HEK293 (cell line): Measurements from ENCODE around the gene OSTC.

Experiments used
- CTCF ChIA-PET: fragments of 350-600 bp; formaldehyde crosslinking; extraction: SDS; loops from one replicate; lab custom pipeline; 2021; ENCODE audit warnings: antibody characterized with exemption; lab: Yijun Ruan, JAX
- POLR2A ChIA-PET: fragments of 300-600 bp; formaldehyde crosslinking; extraction: SDS; loops from one replicate; lab custom pipeline; 2020; ENCODE audit warnings: antibody characterized with exemption, inconsistent platforms; lab: Yijun Ruan, JAX
- H3K27ac ChIP-seq: fragments of 200-500 bp; sonication (Bioruptor generic); 2 replicates; pipeline ENCODE4 v1.5.1; 2014; ENCODE audit warnings: low read depth, low read length, control low read depth, inconsistent platforms; ENCODE audit errors: extremely low read depth
- H3K36me3 ChIP-seq, 2 experiments: fragments of 200-500 bp in 1 of 2; sonication (Bioruptor generic) in 1 of 2; 1 replicate in 1 of 2; 2 replicates in 1 of 2; pipeline ENCODE4 v1.5.1; 2014 to 2017; ENCODE audit warnings: inconsistent platforms in 2 of 2, low read length in 2 of 2; ENCODE audit not compliant: control insufficient read depth in 2 of 2, insufficient read depth in 1 of 2
- H3K4me1 ChIP-seq: fragments of 200-500 bp; sonication (Bioruptor generic); 2 replicates; pipeline ENCODE4 v1.5.1; 2014; ENCODE audit warnings: mild to moderate bottlenecking, low read length, inconsistent platforms; ENCODE audit not compliant: control insufficient read depth, insufficient read depth
- H3K4me3 ChIP-seq: 2 replicates; pipeline ENCODE4 v1.5.1; 2011; ENCODE audit warnings: low read depth, mild to moderate bottlenecking, control low read depth, low read length, moderate library complexity
- H3K9me3 ChIP-seq: fragments of 200-500 bp; sonication (Bioruptor generic); 2 replicates; pipeline ENCODE4 v1.5.1; 2014; ENCODE audit warnings: low read depth, low read length, inconsistent platforms; ENCODE audit not compliant: control insufficient read depth, insufficient read depth
- EGR2 ChIP-seq: fragments of 450-650 bp; formaldehyde crosslinking; IDR thresholded peaks from 2 replicates; pipeline ENCODE4 v1.5.1; 2016; ENCODE audit warnings: low read depth, missing biosample characterization, missing genetic modification characterization
- KLF16 ChIP-seq: fragments of 450-650 bp; formaldehyde crosslinking; IDR thresholded peaks from 2 replicates; pipeline ENCODE4 v1.5.1; 2017; ENCODE audit warnings: missing biosample characterization, missing genetic modification characterization
- KLF8 ChIP-seq: fragments of 450-650 bp; formaldehyde crosslinking; IDR thresholded peaks from 2 replicates; pipeline ENCODE4 v1.5.1; 2016; ENCODE audit warnings: missing biosample characterization, missing genetic modification characterization
- MYNN ChIP-seq: fragments of 450-650 bp; formaldehyde crosslinking; IDR thresholded peaks from 2 replicates; pipeline ENCODE4 v1.5.1; 2016; ENCODE audit warnings: missing biosample characterization, missing genetic modification characterization, borderline replicate concordance
- PRDM1 ChIP-seq: fragments of 450-650 bp; formaldehyde crosslinking; IDR thresholded peaks from 2 replicates; pipeline ENCODE4; 2016; ENCODE audit warnings: missing biosample characterization, missing genetic modification characterization
- SP3 ChIP-seq: fragments of 450-650 bp; formaldehyde crosslinking; IDR thresholded peaks from 2 replicates; pipeline ENCODE4 v1.5.1; 2016; ENCODE audit warnings: missing biosample characterization, missing genetic modification characterization
- ZFP41 ChIP-seq: fragments of 450-650 bp; formaldehyde crosslinking; IDR thresholded peaks from 2 replicates; pipeline ENCODE4 v1.5.1; 2016; ENCODE audit warnings: missing biosample characterization, missing genetic modification characterization, borderline replicate concordance
- ZNF148 ChIP-seq: fragments of 450-650 bp; formaldehyde crosslinking; IDR thresholded peaks from 2 replicates; pipeline ENCODE4 v1.5.0; 2017; ENCODE audit warnings: missing biosample characterization, missing genetic modification characterization, borderline replicate concordance
- ZNF398 ChIP-seq: fragments of 450-650 bp; formaldehyde crosslinking; IDR thresholded peaks from 2 replicates; pipeline ENCODE4 v1.5.1; 2017; ENCODE audit warnings: missing biosample characterization, missing genetic modification characterization
- ZNF423 ChIP-seq: fragments of 450-650 bp; formaldehyde crosslinking; IDR thresholded peaks from 2 replicates; pipeline ENCODE4 v1.5.1; 2016; ENCODE audit warnings: missing biosample characterization, missing genetic modification characterization
- ZNF560 ChIP-seq: fragments of 450-650 bp; formaldehyde crosslinking; IDR thresholded peaks from 2 replicates; pipeline ENCODE4 v1.5.1; 2017; ENCODE audit warnings: missing biosample characterization, missing genetic modification characterization, borderline replicate concordance
- ZNF596 ChIP-seq: fragments of 450-650 bp; IDR thresholded peaks from 2 replicates; pipeline ENCODE4 v1.5.0; 2018; ENCODE audit warnings: missing biosample characterization, mild to moderate bottlenecking, missing genetic modification characterization, moderate library complexity
- ZNF621 ChIP-seq: fragments of 450-650 bp; formaldehyde crosslinking; IDR thresholded peaks from 2 replicates; pipeline ENCODE4 v1.5.1; 2017; ENCODE audit warnings: missing biosample characterization, missing genetic modification characterization
- ZNF677 ChIP-seq: fragments of 450-650 bp; IDR thresholded peaks from 2 replicates; pipeline ENCODE4 v1.5.0; 2018; ENCODE audit warnings: missing biosample characterization, mild to moderate bottlenecking, missing genetic modification characterization, moderate library complexity
- TF ChIP-seq, protein P1 (sequence below): fragments of 450-650 bp; formaldehyde crosslinking; conservative IDR thresholded peaks from 2 replicates; pipeline ENCODE4 v1.5.1; 2016; ENCODE audit warnings: low read depth, missing biosample characterization, missing genetic modification characterization
- TF ChIP-seq, protein P2 (sequence below): fragments of 450-650 bp; formaldehyde crosslinking; IDR thresholded peaks from 2 replicates; pipeline ENCODE4 v1.5.1; 2016; ENCODE audit warnings: missing biosample characterization, missing genetic modification characterization

The OSTC gene

DNA sequence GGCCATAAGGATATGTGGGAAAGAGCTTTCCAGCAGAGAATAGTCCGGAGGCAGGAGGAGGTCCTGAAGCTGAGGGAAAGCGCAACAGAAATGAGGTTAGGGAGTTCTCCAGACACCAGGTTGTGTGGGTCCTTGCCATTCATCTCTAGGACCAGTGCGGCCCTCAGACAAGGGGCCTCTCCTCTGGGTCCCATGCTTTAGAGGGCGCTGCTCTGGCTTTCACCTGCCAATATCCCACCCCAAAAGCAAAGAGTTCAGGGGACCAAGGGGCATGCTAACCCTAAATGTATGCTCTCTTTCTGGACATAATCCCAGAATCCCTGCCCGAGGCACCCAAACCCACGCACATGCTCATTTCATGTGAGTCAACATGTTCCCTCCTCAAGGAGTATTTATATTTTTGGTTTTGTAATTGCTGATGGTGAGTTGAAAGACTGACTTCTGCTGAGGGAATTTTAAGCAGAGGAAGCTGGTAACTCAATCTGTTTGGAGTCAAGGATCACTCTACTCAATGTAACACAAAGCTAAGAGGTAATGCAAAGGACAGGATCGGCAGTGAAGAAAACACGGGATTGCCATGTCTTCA is 15.2 kb upstream of the OSTC start:
- ChIA-PET POLR2A (interaction anchor here (1.4 kb wide), 1 partner anchor 15 kb away, joined by 5 read pairs; the partner anchor contains the start of gene OSTC), CTCF (interaction anchor here (0.7 to 1.0 kb wide), 2 partner anchors 616 to 768 kb away, joined by 3 to 4 read pairs; no protein-coding TSS in a partner anchor)
- TF ChIP-seq ZNF621 (tag by site-specific recombination) (no peak), MYNN (tag by site-specific recombination) (no peak), ZNF560 (tag by site-specific recombination) (no peak)
- Histone ChIP-seq H3K36me3 (peaks cover 24 to 60% of the 10 kb centered on the region in 2 experiments), H3K4me1 (no peaks in the 10 kb centered on the region), H3K4me3 (no peak overlapping the region), H3K27ac (no peak overlapping the region), H3K9me3 (no peaks in the 10 kb centered on the region)

DNA sequence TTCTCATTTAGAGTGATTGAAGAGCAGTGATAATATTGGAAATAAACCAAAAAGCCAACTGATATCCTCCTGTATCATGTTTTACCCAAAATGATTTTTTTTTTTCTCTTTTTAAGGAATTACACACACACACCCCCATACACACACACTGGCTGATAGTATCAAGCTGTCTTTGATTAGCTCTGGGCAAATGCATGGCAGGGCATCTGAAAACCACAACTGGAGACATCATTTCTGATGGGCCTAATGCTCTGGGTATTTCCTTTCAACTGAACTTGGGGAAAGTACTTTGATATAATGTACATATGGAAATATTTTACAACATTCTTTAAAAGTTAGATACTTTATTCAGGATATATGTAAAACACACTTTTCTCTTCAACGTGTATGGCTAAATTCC is 14.2 kb upstream of the OSTC start:
- TF ChIP-seq ZFP41 (tag by site-specific recombination): no peak
- no peak for TF ChIP-seq KLF8 (tag by site-specific recombination)
- TF ChIP-seq ZNF398: no peak
- TF ChIP-seq KLF16: no peak
- TF ChIP-seq ZNF677 (tag by site-specific recombination): no peak
- no peak for TF ChIP-seq ZNF423 (tag by site-specific recombination)
- TF ChIP-seq, protein P1, sequence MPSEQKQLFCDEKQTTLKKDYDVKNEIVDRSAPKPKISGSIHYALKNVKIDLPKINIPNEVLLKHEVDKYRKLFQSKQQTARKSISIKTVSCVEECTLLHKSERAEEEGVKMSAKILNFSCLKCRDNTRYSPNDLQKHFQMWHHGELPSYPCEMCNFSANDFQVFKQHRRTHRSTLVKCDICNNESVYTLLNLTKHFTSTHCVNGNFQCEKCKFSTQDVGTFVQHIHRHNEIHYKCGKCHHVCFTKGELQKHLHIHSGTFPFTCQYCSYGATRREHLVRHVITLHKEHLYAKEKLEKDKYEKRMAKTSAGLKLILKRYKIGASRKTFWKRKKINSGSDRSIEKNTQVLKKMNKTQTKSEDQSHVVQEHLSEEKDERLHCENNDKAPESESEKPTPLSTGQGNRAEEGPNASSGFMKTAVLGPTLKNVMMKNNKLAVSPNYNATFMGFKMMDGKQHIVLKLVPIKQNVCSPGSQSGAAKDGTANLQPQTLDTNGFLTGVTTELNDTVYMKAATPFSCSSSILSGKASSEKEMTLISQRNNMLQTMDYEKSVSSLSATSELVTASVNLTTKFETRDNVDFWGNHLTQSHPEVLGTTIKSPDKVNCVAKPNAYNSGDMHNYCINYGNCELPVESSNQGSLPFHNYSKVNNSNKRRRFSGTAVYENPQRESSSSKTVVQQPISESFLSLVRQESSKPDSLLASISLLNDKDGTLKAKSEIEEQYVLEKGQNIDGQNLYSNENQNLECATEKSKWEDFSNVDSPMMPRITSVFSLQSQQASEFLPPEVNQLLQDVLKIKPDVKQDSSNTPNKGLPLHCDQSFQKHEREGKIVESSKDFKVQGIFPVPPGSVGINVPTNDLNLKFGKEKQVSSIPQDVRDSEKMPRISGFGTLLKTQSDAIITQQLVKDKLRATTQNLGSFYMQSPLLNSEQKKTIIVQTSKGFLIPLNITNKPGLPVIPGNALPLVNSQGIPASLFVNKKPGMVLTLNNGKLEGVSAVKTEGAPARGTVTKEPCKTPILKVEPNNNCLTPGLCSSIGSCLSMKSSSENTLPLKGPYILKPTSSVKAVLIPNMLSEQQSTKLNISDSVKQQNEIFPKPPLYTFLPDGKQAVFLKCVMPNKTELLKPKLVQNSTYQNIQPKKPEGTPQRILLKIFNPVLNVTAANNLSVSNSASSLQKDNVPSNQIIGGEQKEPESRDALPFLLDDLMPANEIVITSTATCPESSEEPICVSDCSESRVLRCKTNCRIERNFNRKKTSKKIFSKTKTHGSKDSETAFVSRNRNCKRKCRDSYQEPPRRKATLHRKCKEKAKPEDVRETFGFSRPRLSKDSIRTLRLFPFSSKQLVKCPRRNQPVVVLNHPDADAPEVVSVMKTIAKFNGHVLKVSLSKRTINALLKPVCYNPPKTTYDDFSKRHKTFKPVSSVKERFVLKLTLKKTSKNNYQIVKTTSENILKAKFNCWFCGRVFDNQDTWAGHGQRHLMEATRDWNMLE (tag by site-specific recombination): no peak
- TF ChIP-seq ZNF148 (tag by site-specific recombination): no peak
- TF ChIP-seq PRDM1 (tag by site-specific recombination): no peak
- TF ChIP-seq SP3 (tag by site-specific recombination): no peak
- no peak for TF ChIP-seq EGR2
- TF ChIP-seq ZNF596 (tag by site-specific recombination): no peak
- TF ChIP-seq MYNN (tag by site-specific recombination): no peak
- TF ChIP-seq, protein P2, sequence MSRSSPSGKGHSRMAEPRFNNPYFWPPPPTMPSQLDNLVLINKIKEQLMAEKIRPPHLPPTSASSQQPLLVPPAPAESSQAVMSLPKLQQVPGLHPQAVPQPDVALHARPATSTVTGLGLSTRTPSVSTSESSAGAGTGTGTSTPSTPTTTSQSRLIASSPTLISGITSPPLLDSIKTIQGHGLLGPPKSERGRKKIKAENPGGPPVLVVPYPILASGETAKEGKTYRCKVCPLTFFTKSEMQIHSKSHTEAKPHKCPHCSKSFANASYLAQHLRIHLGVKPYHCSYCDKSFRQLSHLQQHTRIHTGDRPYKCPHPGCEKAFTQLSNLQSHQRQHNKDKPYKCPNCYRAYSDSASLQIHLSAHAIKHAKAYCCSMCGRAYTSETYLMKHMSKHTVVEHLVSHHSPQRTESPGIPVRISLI: no peak
- POLR2A ChIA-PET: interaction anchor here (1.4 kb wide), 1 partner anchor 14 kb away, joined by 5 read pairs; the partner anchor contains the start of gene OSTC
- no peak overlapping the region for H3K27ac ChIP-seq
- H3K4me1 ChIP-seq: no peaks in the 10 kb centered on the region
- H3K9me3 ChIP-seq: no peaks in the 10 kb centered on the region
- CTCF ChIA-PET: interaction anchor here (0.8 kb wide), 1 partner anchor 66 kb away, joined by 3 read pairs; no protein-coding TSS in a partner anchor
- H3K36me3 ChIP-seq: peaks cover 15 to 53% of the 10 kb centered on the region in 2 experiments
- no peak overlapping the region for H3K4me3 ChIP-seq
